Suprapubic skin (tissue), 4 donors: ENCODE results near the gene KCNIP4. TPM values are rescaled to one million over a fixed set of nuclear protein-coding genes. Genes with fewer than 3 reads are reported as not detected.

ENCODE experiments used
- DNase-seq, 2 donors: peaks; one replicate each; pipeline ENCODE4 v3.0.0-alpha.2; 2019; ENCODE audit warnings: low spot score in 2 of 2
- H3K27ac ChIP-seq: fragments of 200-600 bp; sonication (generic); one replicate; pipeline ENCODE4 v1.5.1; 2019
- H3K27me3 ChIP-seq: fragments of 200-600 bp; sonication (generic); one replicate; pipeline ENCODE4 v1.5.1; 2019
- H3K36me3 ChIP-seq: fragments of 200-600 bp; sonication (generic); one replicate; pipeline ENCODE4 v1.5.1; 2019
- H3K4me1 ChIP-seq: fragments of 200-600 bp; sonication (generic); one replicate; pipeline ENCODE4 v1.5.1; 2019
- H3K4me3 ChIP-seq: fragments of 200-600 bp; sonication (generic); one replicate; pipeline ENCODE4 v1.5.1; 2019; ENCODE audit warnings: mild to moderate bottlenecking
- H3K9me3 ChIP-seq: fragments of 200-600 bp; sonication (generic); one replicate; pipeline ENCODE4 v1.5.1; 2019
- EP300 ChIP-seq: sonication (generic); formaldehyde crosslinking; IDR thresholded peaks from one replicate; pipeline ENCODE4 v1.6.1; 2017; ENCODE audit warnings: antibody characterized with exemption
- POLR2A ChIP-seq, 2 donors: fragments of 450-650 bp; IDR thresholded peaks; one replicate each; pipeline ENCODE4 v1.6.1; 2017; ENCODE audit warnings: antibody characterized with exemption in 2 of 2, mild to moderate bottlenecking in 2 of 2, moderate library complexity in 2 of 2
- POLR2AphosphoS5 ChIP-seq, 3 donors: sonication (generic); formaldehyde crosslinking; IDR thresholded peaks; one replicate each; pipeline ENCODE4 v1.6.1; 2017; ENCODE audit warnings: antibody characterized with exemption in 3 of 3
- WGBS: methylation state at CpG from one replicate; pipeline ENCODE4 v1.1.5; 2018; 5-methylcytosine and 5-hydroxymethylcytosine counted together
- total RNA-seq, 4 donors: library from RNA; depleted of rRNA; stranded (reverse); fragments of >200 nt; gene quantifications; one replicate each; pipeline ENCODE4 v1.1.0, GENCODE V29; 2016
- TF ChIP-seq, protein P1 (sequence below), 2 donors: fragments of 200-600 bp in 1 of 2; fragments of 450-650 bp in 1 of 2; sonication (generic) in 1 of 2; IDR thresholded peaks; one replicate each; pipeline ENCODE4 v1.5.1; 2016 to 2019; ENCODE audit warnings: antibody characterized with exemption in 2 of 2, mild to moderate bottlenecking in 1 of 2, moderate library complexity in 1 of 2

The KCNIP4 gene
- total RNA-seq, 4 donors from 2014 or later, result not detected

DNA sequence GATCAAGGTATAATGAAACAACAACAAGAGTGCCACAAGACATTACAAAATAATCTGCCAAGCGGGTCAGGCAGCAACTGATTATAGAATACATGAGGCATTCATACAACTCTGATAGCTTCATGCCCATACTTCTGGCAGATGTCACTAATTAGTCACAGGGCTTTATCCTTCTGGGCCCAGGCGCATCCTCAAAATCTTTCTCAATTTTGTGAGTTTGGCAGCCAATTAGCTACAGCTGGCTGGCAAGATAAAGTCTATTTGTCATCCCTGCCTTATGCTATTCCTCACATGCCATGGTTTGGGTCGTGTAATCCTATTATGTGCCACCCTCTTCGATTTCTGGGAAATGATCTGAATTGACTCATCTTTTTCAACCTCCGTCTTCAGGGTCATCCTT, 994.0 kb downstream of the KCNIP4 start:
- Histone ChIP-seq H3K9me3 (no peaks in the 10 kb centered on the region), H3K27me3 (no peaks in the 10 kb centered on the region), H3K27ac (no peak overlapping the region), H3K4me1 (no peaks in the 10 kb centered on the region), H3K4me3 (no peak overlapping the region), H3K36me3 (no peaks in the 10 kb centered on the region)
- no peak for TF ChIP-seq EP300
- TF ChIP-seq POLR2A (IDR thresholded peaks at IDR 0.05), result no peak
- TF ChIP-seq POLR2AphosphoS5 (IDR thresholded peaks at IDR 0.05), result no peak
- TF ChIP-seq, protein P1, sequence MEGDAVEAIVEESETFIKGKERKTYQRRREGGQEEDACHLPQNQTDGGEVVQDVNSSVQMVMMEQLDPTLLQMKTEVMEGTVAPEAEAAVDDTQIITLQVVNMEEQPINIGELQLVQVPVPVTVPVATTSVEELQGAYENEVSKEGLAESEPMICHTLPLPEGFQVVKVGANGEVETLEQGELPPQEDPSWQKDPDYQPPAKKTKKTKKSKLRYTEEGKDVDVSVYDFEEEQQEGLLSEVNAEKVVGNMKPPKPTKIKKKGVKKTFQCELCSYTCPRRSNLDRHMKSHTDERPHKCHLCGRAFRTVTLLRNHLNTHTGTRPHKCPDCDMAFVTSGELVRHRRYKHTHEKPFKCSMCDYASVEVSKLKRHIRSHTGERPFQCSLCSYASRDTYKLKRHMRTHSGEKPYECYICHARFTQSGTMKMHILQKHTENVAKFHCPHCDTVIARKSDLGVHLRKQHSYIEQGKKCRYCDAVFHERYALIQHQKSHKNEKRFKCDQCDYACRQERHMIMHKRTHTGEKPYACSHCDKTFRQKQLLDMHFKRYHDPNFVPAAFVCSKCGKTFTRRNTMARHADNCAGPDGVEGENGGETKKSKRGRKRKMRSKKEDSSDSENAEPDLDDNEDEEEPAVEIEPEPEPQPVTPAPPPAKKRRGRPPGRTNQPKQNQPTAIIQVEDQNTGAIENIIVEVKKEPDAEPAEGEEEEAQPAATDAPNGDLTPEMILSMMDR (IDR thresholded peaks at IDR 0.05), result no peak
- 40% methylated on average over 5 of the region's 5 CpGs for WGBS
- no peak for DNase-seq

DNA sequence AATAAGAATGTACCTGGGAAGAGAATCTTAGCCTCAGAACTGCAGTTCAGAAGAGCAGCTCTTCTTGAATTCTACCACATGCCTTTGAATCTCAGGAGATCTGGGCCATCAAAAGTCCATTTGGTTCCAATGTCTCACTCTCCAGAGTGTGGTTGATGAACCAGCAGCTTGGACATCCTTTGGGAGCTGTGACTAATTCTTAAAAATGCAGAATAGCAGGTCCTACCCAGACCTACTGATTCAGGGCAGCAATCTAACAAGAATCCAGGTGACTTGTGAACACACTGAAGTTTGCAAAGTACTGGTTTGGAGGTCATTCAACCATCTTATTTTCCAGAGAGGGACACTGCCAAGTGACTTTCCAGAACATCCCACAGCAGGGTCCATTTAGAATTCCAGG, 1003.6 kb downstream of the KCNIP4 start:
- Histone ChIP-seq H3K27me3 (no peaks in the 10 kb centered on the region), H3K27ac (no peak overlapping the region), H3K36me3 (no peaks in the 10 kb centered on the region), H3K9me3 (no peaks in the 10 kb centered on the region), H3K4me3 (no peak overlapping the region), H3K4me1 (no peaks in the 10 kb centered on the region)
- DNase-seq, result no peak
- TF ChIP-seq POLR2A (IDR thresholded peaks at IDR 0.05) (no peak), EP300 (no peak)

DNA sequence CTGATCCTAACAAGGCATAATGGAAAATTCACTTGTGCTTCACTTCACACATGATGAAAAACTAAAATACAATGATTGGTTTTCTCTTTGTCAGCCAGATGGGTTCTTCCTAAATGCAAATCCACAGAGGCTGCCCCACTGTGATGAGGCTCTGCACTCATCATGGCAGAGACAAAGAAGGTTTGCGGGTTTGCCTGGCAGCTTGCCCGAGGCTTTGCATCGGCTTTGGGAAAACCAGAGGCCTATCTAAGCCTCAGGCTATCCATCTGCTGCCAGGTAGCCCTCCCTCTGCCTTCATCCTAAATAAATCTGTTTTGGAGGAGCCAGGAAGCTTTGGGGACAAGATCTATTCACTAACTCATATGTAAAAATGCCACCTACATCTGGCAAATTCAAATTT, 1004.1 kb downstream of the KCNIP4 start:
- TF ChIP-seq, protein P1 (IDR thresholded peaks at IDR 0.05), result no peak
- Histone ChIP-seq H3K4me1 (no peaks in the 10 kb centered on the region), H3K27me3 (no peaks in the 10 kb centered on the region), H3K36me3 (no peaks in the 10 kb centered on the region), H3K4me3 (no peak overlapping the region), H3K27ac (no peak overlapping the region), H3K9me3 (no peaks in the 10 kb centered on the region)
- DNase-seq, result no peak
- WGBS, result 74% methylated on average over 3 of the region's 3 CpGs

GRCh38 chr4:20938204-20938603, 1010.4 kb downstream of the KCNIP4 start:
- DNase-seq, result no peak
- no peaks in the 10 kb centered on the region for H3K4me1 ChIP-seq

DNA sequence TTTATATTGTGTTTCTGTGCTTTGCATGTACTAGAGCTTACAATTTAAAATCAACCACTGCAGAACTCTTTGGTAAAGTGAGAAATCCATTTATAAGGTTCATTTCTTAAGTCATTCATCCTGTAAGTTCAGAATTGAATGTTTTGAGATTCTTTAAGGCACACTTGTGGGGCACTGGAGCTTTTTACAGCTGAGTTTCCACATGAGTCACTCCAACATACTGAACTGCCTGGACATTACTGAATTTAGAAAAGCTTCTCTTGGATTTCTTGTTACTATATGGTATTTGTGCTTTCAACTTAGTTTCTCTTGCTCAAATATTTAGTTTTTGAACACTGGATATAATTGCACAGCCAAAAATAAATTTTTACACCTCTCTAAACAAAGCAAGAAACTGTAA, 1022.0 kb downstream of the KCNIP4 start:
- Histone ChIP-seq H3K9me3 (no peaks in the 10 kb centered on the region), H3K27ac (no peak overlapping the region), H3K27me3 (no peaks in the 10 kb centered on the region), H3K36me3 (no peaks in the 10 kb centered on the region), H3K4me1 (no peaks in the 10 kb centered on the region), H3K4me3 (no peak overlapping the region)
- TF ChIP-seq POLR2AphosphoS5 (IDR thresholded peaks at IDR 0.05) (no peak), POLR2A (IDR thresholded peaks at IDR 0.05) (no peak), EP300 (no peak)
- TF ChIP-seq, protein P1 (IDR thresholded peaks at IDR 0.05), result no peak
- DNase-seq, result no peak

More at GRCh38 chr4:20938204-20938603, 1010.4 kb downstream of the KCNIP4 start:
- 83% methylated on average over 2 of the region's 2 CpGs for WGBS
- Histone ChIP-seq H3K36me3 (no peaks in the 10 kb centered on the region), H3K27ac (no peak overlapping the region), H3K27me3 (no peaks in the 10 kb centered on the region), H3K9me3 (no peaks in the 10 kb centered on the region), H3K4me3 (no peak overlapping the region)
- no peak for TF ChIP-seq POLR2A (IDR thresholded peaks at IDR 0.05)
- no peak for TF ChIP-seq EP300
- TF ChIP-seq, protein P1 (IDR thresholded peaks at IDR 0.05), result no peak
- TF ChIP-seq POLR2AphosphoS5 (IDR thresholded peaks at IDR 0.05), result no peak

DNA sequence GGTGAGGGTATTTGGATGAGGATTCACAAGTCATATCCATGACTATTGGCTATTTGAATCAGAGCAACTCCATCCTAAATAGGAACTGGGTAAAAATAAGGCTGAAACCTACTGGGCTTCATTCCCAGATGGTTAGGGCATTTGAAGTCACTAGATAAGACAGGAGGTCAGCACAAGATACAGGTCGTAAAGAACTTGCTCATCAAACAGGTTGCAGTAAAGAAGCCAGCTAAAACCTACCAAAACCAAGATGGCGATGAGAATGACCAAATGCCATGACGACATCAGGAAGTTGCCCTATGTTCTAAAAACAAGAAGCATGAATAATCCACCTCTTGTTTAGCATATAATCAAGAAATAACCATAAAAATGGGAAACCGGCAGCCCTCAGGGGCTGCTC, 1023.4 kb downstream of the KCNIP4 start:
- TF ChIP-seq POLR2A (IDR thresholded peaks at IDR 0.05) (no peak), POLR2AphosphoS5 (IDR thresholded peaks at IDR 0.05) (no peak), EP300 (no peak)
- TF ChIP-seq, protein P1 (IDR thresholded peaks at IDR 0.05), result no peak
- no peak for DNase-seq
- 86% methylated on average over 4 of the region's 4 CpGs for WGBS
- Histone ChIP-seq H3K27ac (no peak overlapping the region), H3K4me3 (no peak overlapping the region), H3K9me3 (no peaks in the 10 kb centered on the region), H3K4me1 (no peaks in the 10 kb centered on the region), H3K27me3 (no peaks in the 10 kb centered on the region), H3K36me3 (no peaks in the 10 kb centered on the region)
